Natural killer cell (primary cell): ENCODE results near the gene ZDHHC17. TPM values are rescaled to one million over a fixed set of nuclear protein-coding genes. Genes with fewer than 3 reads are reported as not detected.

Source experiments
- ATAC-seq, 3 donors: fragments of 150-1000 bp in 2 of 3; fragments of 200-7000 bp in 1 of 3; cut with Tn5 transposase; 1 replicate in 1 of 3; 2 replicates in 2 of 3; pipeline ENCODE4 v1.10.0; 2021; ENCODE audit warnings: mild to moderate bottlenecking in 2 of 3, moderate library complexity in 2 of 3
- DNase-seq, 2 donors: peaks; one replicate each; pipeline versions ENCODE4 v3.0.0 to v3.0.0-alpha.2; 2013 to 2021; ENCODE audit warnings: mixed read lengths in 1 of 2
- H3K27ac ChIP-seq: one replicate; pipeline ENCODE4 v1.5.1; 2013; ENCODE audit warnings: mild to moderate bottlenecking, low read length
- H3K27me3 ChIP-seq: one replicate; pipeline ENCODE4 v1.6.1; 2013; ENCODE audit warnings: low read length; ENCODE audit not compliant: control insufficient read depth, insufficient read depth
- H3K36me3 ChIP-seq: one replicate; pipeline ENCODE4 v1.6.1; 2013; ENCODE audit warnings: low read length; ENCODE audit not compliant: control insufficient read depth, insufficient read depth
- H3K4me1 ChIP-seq: one replicate; pipeline ENCODE4 v1.6.1; 2013; ENCODE audit warnings: low read length; ENCODE audit not compliant: control insufficient read depth, insufficient read depth
- H3K4me3 ChIP-seq: one replicate; pipeline ENCODE4 v1.5.1; 2013; ENCODE audit warnings: low read length
- H3K9me3 ChIP-seq: one replicate; pipeline ENCODE4 v1.6.1; 2013; ENCODE audit warnings: low read length; ENCODE audit not compliant: control insufficient read depth, insufficient read depth
- H3K27ac Mint-ChIP-seq, 2 donors: one replicate each; pipeline ENCODE4 v1.8.0; 2022; ENCODE audit warnings: mild to moderate bottlenecking in 2 of 2, mixed read lengths in 2 of 2, moderate library complexity in 1 of 2
- H3K27me3 Mint-ChIP-seq, 2 donors: one replicate each; pipeline ENCODE4 v1.8.0; 2022; ENCODE audit warnings: low read depth in 2 of 2, mixed read lengths in 2 of 2
- H3K36me3 Mint-ChIP-seq: one replicate; pipeline ENCODE4 v1.8.0; 2022; ENCODE audit warnings: mixed read lengths
- H3K4me1 Mint-ChIP-seq, 2 donors: one replicate each; pipeline ENCODE4 v1.8.0; 2022; ENCODE audit warnings: mixed read lengths in 2 of 2
- H3K4me3 Mint-ChIP-seq: one replicate; pipeline ENCODE4 v1.8.0; 2022; ENCODE audit warnings: mild to moderate bottlenecking, moderate library complexity, mixed read lengths
- H3K9me3 Mint-ChIP-seq, 2 donors: one replicate each; pipeline ENCODE4 v1.8.0; 2022; ENCODE audit warnings: mixed read lengths in 2 of 2
- WGBS: methylation state at CpG from one replicate; pipeline ENCODE4 v1.1.7; 2013; ENCODE audit warnings: missing lambda C conversion rate; ENCODE audit not compliant: insufficient coverage; 5-methylcytosine and 5-hydroxymethylcytosine counted together
- intact Hi-C: fragments of 100-400 bp; cut with micrococcal nuclease; formaldehyde crosslinking; loops from one replicate; pipeline ENCODE4 v1.14.2; 2022
- total RNA-seq, 4 donors: library from RNA; stranded (reverse); fragments of 120-200 nt in 1 of 4; gene quantifications; one replicate each; pipeline versions ENCODE4 v1.2.3 to v1.2.4, GENCODE V29; 2013 to 2022
- TF ChIP-seq, protein P1 (sequence below): fragments of 200-600 bp; IDR thresholded peaks from one replicate; pipeline ENCODE4 v1.8.0; 2022; ENCODE audit warnings: antibody characterized with exemption

ZDHHC17 gene
- total RNA-seq, 3 donors from 2014 or later (not counting 1 experiment from before 2014, with no cell fraction given): 55.2 to 63.9 (median 58.4) TPM

DNA sequence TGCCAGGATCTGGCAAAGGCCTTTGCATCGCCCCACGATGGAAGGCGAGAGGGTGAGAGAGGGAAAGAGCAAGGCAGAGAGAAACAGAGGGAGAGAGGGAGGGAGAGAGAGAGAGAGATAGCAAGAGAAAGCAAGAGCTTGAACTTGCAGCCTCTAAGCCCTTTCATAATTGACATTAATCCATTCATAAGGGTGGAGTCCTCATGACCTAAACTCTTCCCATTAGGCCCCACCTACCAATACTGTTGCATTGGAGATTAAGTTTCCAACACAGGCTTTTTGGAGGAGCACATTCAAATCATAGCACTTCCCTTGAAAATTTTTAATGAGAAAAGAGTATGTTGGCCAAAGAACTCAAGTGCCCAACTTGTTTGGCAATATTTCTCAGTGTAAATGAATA is 48.6 kb upstream of the ZDHHC17 start:
- Histone ChIP-seq H3K9me3 (no peaks in the 10 kb centered on the region), H3K27me3 (no peaks in the 10 kb centered on the region), H3K4me3 (no peak overlapping the region), H3K36me3 (no peaks in the 10 kb centered on the region), H3K4me1 (no peaks in the 10 kb centered on the region), H3K27ac (no peak overlapping the region)
- ATAC-seq (no peak), DNase-seq (no peak)
- Mint-ChIP-seq H3K4me1 (no peaks in the 10 kb centered on the region), H3K27ac (no peak overlapping the region), H3K27me3 (peaks cover 7 to 14% of the 10 kb centered on the region in 2 donors), H3K9me3 (no peaks in the 10 kb centered on the region), H3K36me3 (no peaks in the 10 kb centered on the region), H3K4me3 (no peak overlapping the region)
- intact Hi-C loops: no loop called here
- TF ChIP-seq, protein P1, sequence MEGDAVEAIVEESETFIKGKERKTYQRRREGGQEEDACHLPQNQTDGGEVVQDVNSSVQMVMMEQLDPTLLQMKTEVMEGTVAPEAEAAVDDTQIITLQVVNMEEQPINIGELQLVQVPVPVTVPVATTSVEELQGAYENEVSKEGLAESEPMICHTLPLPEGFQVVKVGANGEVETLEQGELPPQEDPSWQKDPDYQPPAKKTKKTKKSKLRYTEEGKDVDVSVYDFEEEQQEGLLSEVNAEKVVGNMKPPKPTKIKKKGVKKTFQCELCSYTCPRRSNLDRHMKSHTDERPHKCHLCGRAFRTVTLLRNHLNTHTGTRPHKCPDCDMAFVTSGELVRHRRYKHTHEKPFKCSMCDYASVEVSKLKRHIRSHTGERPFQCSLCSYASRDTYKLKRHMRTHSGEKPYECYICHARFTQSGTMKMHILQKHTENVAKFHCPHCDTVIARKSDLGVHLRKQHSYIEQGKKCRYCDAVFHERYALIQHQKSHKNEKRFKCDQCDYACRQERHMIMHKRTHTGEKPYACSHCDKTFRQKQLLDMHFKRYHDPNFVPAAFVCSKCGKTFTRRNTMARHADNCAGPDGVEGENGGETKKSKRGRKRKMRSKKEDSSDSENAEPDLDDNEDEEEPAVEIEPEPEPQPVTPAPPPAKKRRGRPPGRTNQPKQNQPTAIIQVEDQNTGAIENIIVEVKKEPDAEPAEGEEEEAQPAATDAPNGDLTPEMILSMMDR: no peak
- 94% methylated on average over 3 of the region's 3 CpGs for WGBS

DNA sequence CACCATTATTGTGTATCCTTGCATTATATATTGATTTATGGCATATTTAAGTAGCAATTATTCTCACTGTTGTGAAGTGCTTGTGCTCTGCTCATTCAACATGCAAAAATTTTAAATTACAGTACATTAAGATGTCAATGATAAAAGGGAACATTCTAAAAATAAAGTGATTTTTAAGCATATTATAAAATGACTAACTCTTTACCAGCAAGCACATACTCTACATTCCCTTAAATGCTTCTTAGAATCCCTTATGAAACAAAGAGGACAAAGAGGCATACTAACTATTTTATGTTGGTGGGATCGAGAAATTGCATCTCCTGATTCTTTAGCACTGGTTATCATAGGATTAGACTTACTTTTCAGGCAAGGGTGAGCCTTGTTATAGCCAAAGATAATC is 46.6 kb upstream of the ZDHHC17 start:
- TF ChIP-seq, protein P1: no peak
- Histone ChIP-seq H3K9me3 (no peaks in the 10 kb centered on the region), H3K27me3 (no peaks in the 10 kb centered on the region), H3K27ac (no peak overlapping the region), H3K4me1 (no peaks in the 10 kb centered on the region), H3K4me3 (no peak overlapping the region), H3K36me3 (no peaks in the 10 kb centered on the region)
- H3K27ac Mint-ChIP-seq: no peak overlapping the region
- no peaks in the 10 kb centered on the region for H3K36me3 Mint-ChIP-seq
- no peak overlapping the region for H3K4me3 Mint-ChIP-seq
- peaks cover 7% of the 10 kb centered on the region in 2 donors for H3K27me3 Mint-ChIP-seq
- DNase-seq (no peak), ATAC-seq (no peak)
- WGBS: 83% methylated on average over 1 of the region's 1 CpG
- H3K9me3 Mint-ChIP-seq: no peaks in the 10 kb centered on the region
- intact Hi-C loops: no loop called here
- H3K4me1 Mint-ChIP-seq: no peaks in the 10 kb centered on the region

DNA sequence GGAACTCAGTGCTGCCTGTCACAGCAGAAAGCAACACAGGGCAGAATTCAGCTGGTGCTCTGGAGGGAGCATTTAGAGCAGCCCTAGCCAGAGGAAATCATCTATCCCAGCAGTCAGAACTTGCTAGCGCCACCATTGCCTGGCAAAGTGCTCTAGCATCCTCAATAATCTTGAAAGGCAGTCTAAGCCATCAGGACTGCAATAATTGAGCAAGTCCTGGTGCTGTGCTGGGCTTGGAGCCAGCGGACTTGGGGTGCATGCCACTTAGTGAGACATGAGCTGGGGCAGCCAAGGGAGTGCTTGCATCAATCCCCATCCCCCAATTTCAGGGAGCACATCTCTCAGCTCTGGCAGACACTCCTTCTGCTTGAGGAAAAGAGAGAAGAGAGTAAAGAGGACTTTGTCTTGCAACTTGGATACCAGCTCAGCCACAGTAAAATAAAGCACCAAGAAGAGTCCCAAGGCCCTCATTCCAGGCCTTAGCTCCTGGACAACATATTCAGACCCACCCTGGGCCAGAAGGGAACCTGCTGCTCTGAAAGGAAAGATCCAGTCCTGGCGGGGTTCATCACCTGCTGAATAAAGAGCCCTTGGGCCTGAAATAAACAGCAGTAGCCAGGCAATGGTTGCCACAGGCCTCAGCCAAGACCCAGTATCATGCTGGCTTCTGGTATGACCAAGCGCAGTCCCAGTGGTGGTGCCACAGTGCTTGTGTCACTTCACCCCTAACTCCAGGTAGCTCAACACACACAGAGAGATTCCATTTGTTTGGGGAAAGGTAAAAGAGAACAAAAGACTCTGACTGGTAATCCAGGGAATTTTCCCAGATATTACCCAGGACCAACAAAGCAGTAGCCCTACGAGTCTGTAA is 44.5 kb upstream of the ZDHHC17 start:
- ATAC-seq: no peak
- Mint-ChIP-seq H3K36me3 (no peaks in the 10 kb centered on the region), H3K4me1 (no peaks in the 10 kb centered on the region), H3K9me3 (no peaks in the 10 kb centered on the region), H3K27me3 (peaks cover 4 to 7% of the 10 kb centered on the region in 2 donors), H3K27ac (no peak overlapping the region), H3K4me3 (no peak overlapping the region)
- no peak overlapping the region for H3K27ac ChIP-seq
- no peak overlapping the region for H3K4me3 ChIP-seq
- DNase-seq: no peak
- intact Hi-C loops: no loop called here
- 87% methylated on average over 3 of the region's 5 CpGs for WGBS
- no peaks in the 10 kb centered on the region for H3K27me3 ChIP-seq
- no peaks in the 10 kb centered on the region for H3K36me3 ChIP-seq
- TF ChIP-seq, protein P1: no peak
- H3K4me1 ChIP-seq: no peaks in the 10 kb centered on the region
- no peaks in the 10 kb centered on the region for H3K9me3 ChIP-seq

DNA sequence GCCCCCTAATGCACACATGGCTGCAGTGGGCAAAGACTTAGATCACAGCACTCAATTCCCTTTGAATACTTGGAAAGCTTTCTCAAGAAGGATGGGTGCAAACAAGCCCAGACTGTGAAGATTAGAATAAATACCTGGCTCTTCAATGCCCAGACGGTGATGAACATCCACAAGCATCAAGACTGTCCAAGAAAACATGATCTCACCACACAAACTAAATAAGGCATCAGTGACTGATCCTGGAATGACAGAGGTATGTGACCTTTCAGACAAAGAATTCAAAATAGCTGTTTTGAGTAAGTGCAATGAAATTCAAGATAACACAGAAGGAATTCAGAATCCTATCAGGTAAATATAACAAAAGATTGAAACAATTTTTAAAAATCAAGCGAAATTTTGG is 43.8 kb upstream of the ZDHHC17 start:
- TF ChIP-seq, protein P1: no peak
- intact Hi-C loops: no loop called here
- no peak overlapping the region for H3K4me3 Mint-ChIP-seq
- H3K36me3 ChIP-seq: no peaks in the 10 kb centered on the region
- H3K4me1 ChIP-seq: no peaks in the 10 kb centered on the region
- DNase-seq (no peak), ATAC-seq (no peak)
- no peak overlapping the region for H3K4me3 ChIP-seq
- no peaks in the 10 kb centered on the region for H3K9me3 ChIP-seq
- no peaks in the 10 kb centered on the region for H3K27me3 ChIP-seq
- H3K27ac ChIP-seq: no peak overlapping the region
- no peaks in the 10 kb centered on the region for H3K4me1 Mint-ChIP-seq
- H3K9me3 Mint-ChIP-seq: no peaks in the 10 kb centered on the region
- peaks cover 1 to 4% of the 10 kb centered on the region in 2 donors for H3K27me3 Mint-ChIP-seq
- H3K27ac Mint-ChIP-seq: no peak overlapping the region
- no peaks in the 10 kb centered on the region for H3K36me3 Mint-ChIP-seq
- 79% methylated on average over 2 of the region's 2 CpGs for WGBS
